Neutrophil (primary cell): ENCODE data around the gene TMEM63B.
"Not testable (repeated sequence)": the region's sequence is repeated elsewhere in the genome, so short reads cannot be mapped to it uniquely, and the experiment has no call there.

Source experiments
- H3K27ac ChIP-seq: fragments of 200-600 bp; sonication (generic); 2 replicates; pipeline ENCODE4 v1.5.1; 2016; ENCODE audit warnings: mild to moderate bottlenecking, moderate library complexity
- H3K27me3 ChIP-seq: fragments of 200-600 bp; sonication (generic); 2 replicates; pipeline ENCODE4 v1.6.0; 2016; ENCODE audit warnings: mild to moderate bottlenecking
- H3K36me3 ChIP-seq: fragments of 200-600 bp; sonication (generic); 2 replicates; pipeline ENCODE4 v1.5.1; 2017
- H3K4me1 ChIP-seq, 2 experiments: fragments of 200-600 bp in 1 of 2; sonication (generic) in 1 of 2; 1 replicate in 1 of 2; 2 replicates in 1 of 2; pipeline versions ENCODE4 v1.5.1 to v1.6.1; 2013 to 2016; ENCODE audit warnings: low read depth in 1 of 2, low read length in 1 of 2, mild to moderate bottlenecking in 1 of 2, moderate library complexity in 1 of 2; ENCODE audit not compliant: control insufficient read depth in 1 of 2, insufficient read depth in 1 of 2
- H3K4me3 ChIP-seq, 2 experiments: fragments of 200-600 bp in 1 of 2; sonication (generic) in 1 of 2; 1 replicate in 1 of 2; 2 replicates in 1 of 2; pipeline ENCODE4 v1.5.1; 2013 to 2016; ENCODE audit warnings: low read depth in 1 of 2, low read length in 1 of 2, mild to moderate bottlenecking in 1 of 2, moderate library complexity in 1 of 2
- H3K9me3 ChIP-seq: fragments of 200-600 bp; sonication (generic); 2 replicates; pipeline ENCODE4 v1.5.1; 2016
- TF ChIP-seq, protein P1 (sequence below): fragments of 200-600 bp; sonication (generic); IDR thresholded peaks from 2 replicates; pipeline ENCODE4 v1.5.1; 2016; ENCODE audit warnings: antibody characterized with exemption

The TMEM63B gene

DNA sequence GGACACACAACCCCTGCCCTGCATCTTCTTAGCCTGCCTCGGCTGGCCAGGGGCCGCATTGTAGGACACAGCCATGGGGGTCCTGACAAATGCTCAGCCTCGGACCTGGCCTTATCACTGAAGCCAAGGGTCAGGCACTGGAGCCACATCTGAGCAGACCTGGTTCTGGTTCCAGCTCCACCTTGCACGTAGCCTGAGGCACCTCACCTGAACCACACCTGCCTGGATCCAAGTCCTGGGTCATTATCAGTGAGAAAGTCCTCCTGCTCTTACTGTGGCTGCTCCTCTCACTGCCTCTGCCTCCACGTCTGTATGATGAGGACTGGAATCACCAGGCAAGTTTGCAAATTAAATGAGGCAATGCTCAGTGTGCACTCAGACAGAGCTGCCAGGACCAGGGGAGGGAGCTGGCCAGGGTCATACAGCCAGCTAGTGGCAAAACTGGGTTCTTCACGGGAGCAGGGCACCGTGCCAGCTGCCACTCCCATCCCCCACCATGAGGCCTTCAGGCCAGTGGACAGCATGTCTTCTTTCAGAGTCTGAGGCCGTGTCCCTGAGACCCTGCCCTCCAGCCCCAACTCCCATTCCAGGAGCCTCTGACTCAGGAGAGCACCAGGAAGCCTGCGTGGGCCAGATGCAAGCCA lies 40.3 kb upstream of the TMEM63B start:
- H3K36me3 ChIP-seq = no peaks in the 10 kb centered on the region
- TF ChIP-seq, protein P1, sequence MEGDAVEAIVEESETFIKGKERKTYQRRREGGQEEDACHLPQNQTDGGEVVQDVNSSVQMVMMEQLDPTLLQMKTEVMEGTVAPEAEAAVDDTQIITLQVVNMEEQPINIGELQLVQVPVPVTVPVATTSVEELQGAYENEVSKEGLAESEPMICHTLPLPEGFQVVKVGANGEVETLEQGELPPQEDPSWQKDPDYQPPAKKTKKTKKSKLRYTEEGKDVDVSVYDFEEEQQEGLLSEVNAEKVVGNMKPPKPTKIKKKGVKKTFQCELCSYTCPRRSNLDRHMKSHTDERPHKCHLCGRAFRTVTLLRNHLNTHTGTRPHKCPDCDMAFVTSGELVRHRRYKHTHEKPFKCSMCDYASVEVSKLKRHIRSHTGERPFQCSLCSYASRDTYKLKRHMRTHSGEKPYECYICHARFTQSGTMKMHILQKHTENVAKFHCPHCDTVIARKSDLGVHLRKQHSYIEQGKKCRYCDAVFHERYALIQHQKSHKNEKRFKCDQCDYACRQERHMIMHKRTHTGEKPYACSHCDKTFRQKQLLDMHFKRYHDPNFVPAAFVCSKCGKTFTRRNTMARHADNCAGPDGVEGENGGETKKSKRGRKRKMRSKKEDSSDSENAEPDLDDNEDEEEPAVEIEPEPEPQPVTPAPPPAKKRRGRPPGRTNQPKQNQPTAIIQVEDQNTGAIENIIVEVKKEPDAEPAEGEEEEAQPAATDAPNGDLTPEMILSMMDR = no peak

DNA sequence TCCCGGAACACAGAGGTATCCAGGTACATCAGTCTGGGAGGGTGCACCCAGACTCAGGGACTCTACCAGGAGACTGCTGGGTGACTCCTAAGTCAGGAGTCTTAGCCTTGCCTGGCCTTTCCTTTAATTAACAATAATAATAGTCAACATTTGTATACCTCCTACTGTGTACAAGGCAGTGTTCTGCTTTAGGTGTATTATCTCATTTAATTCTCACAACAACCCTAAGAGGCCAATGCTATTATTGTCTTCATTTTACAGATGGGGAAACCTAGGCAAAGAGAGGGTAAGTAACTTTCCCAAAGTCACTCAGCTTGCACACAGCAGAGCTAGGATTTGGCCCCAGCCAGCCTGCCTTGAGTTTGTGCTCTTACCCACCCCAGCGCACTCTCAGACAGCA lies 39.7 kb upstream of the TMEM63B start:
- no peaks in the 10 kb centered on the region for H3K27me3 ChIP-seq
- no peaks in the 10 kb centered on the region for H3K4me1 ChIP-seq
- no peak overlapping the region for H3K4me3 ChIP-seq
- TF ChIP-seq, protein P1 = no peak
- H3K9me3 ChIP-seq = no peaks in the 10 kb centered on the region
- no peaks in the 10 kb centered on the region for H3K36me3 ChIP-seq
- no peak overlapping the region for H3K27ac ChIP-seq

More for the DNA sequence above, 40.3 kb upstream of the TMEM63B start:
- Histone ChIP-seq H3K27me3 (no peaks in the 10 kb centered on the region), H3K9me3 (no peaks in the 10 kb centered on the region), H3K4me3 (no peak overlapping the region), H3K27ac (no peak overlapping the region), H3K4me1 (no peaks in the 10 kb centered on the region)

DNA sequence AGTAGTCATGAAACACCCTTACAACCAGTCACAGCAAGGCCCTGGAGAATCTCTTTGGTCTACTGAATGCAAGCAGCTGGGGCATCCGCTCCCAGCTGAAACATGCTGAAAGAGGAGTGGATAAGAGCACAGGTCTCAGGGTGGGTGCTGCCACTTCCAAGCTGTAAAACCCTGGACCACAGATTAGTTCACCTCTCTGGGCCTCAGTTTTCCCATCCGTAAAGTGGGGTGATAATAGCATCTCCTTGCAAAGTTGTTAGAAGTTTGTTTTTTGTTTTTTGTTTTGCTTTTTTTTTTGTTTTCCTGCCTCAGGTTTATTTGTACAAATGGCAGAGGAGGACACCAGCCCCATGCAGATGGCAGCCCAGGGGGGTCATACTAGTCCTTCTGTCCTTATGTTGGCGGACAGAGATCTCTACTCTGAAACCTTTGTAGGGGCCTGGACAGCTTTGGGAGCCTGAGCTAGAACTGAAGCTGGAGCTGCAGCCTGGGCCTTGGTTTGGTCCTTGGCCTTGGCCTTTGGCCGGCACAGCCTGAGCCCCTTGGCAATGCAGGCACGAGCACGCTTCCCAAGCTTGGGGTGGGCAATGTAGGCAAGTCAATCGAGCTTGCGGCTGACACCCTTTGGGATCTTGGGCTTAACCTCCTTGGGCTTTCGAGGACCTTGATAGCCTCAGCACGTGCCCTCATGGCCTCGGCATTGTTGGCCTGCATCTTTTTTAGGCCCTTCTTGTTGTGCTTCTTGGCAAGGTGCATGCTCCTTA lies 38.3 kb upstream of the TMEM63B start:
- TF ChIP-seq, protein P1 = no peak
- no peaks in the 10 kb centered on the region for H3K36me3 ChIP-seq

DNA sequence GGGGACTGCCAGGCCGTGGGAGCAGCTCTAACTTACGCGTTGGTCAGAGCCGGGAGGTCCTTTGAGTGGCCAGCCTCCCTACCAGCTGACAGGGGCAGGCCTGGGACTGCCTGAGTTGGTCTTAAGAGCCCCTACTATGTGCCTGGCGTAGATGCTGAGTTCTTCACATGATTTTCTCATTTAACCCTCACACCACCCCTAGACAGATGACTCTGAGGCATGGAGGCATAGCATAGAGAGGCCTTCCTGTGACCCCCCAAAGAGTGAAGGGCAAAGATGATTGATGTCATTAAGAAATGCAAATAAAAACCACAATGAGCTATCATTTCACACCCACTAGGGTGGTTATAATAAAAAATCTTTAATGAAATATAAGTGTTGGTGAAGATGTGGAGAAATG lies 36.9 kb upstream of the TMEM63B start:
- Histone ChIP-seq H3K36me3 (no peaks in the 10 kb centered on the region), H3K9me3 (no peaks in the 10 kb centered on the region), H3K27me3 (no peaks in the 10 kb centered on the region), H3K27ac (no peak overlapping the region), H3K4me3 (no peak overlapping the region), H3K4me1 (no peaks in the 10 kb centered on the region)
- TF ChIP-seq, protein P1 = no peak

More for the DNA sequence above, 38.3 kb upstream of the TMEM63B start:
- no peak overlapping the region for H3K27ac ChIP-seq
- H3K4me3 ChIP-seq = no peak overlapping the region
- no peaks in the 10 kb centered on the region for H3K4me1 ChIP-seq
- H3K27me3 ChIP-seq = no peaks in the 10 kb centered on the region
- H3K9me3 ChIP-seq = no peaks in the 10 kb centered on the region

DNA sequence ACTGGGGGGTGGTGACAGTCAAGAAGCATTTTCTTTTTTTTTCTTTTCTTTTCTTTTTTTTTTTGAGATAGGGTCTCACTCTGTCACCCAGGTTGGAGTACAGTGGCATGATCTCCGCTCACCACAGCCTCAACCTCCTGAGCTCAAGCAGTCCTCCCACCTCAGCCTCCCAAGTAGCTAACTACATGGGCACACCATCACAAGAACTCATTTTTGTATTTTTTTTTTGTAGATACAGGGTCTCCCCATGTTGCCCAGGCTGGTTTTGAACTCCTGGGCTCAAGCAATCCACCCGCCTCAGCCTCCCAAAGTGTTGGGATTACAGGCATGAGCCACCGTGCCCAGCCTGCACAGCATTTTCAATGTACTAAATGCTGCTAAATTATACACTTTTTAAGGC lies 36.0 kb upstream of the TMEM63B start:
- not testable (repeated sequence) for H3K27me3 ChIP-seq, H3K27ac ChIP-seq, H3K36me3 ChIP-seq, H3K9me3 ChIP-seq, H3K4me1 ChIP-seq, H3K4me3 ChIP-seq
